Femur (tissue), 1 donor: ENCODE data around the gene CRIP2.

ENCODE experiments used
- DNase-seq: peaks from one replicate; pipeline ENCODE4 v3.0.0-alpha.2; 2017

The CRIP2 gene

DNA sequence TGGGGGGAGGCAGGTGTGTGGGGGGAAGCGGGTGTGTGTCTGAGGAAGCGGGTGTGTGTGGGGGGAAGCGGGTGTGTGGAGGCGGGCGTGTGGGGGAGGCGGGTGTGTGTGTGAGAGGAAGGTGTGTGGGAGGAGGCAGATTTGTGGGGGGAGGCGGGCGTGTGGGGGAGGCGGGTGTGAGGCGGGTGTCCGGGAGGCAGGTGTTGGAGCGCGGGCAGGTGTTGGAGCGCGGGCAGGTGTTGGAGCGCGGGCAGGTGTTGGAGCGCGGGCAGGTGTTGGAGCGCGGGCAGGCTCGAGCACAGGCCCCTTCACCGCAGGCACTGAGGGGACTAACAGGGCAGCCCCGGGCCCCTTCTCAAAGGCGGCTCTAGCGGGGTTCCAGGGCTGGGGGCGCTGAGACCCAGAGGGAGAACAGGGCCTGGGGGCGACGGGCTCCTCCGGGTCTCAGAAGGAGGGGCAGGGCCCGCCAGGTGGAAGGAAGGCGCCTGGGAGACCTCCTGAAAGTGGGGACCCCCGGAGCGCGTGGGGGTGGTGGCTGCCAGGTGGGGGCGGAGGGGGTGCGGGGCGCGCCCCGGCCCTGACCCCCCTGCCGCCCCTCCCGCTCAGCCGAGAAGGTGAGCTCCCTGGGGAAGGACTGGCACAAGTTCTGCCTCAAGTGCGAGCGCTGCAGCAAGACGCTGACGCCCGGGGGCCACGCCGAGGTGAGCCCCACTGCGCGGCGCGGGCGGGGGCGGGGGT is 3.2 kb downstream of the CRIP2 start:
- DNase-seq, result no peak

DNA sequence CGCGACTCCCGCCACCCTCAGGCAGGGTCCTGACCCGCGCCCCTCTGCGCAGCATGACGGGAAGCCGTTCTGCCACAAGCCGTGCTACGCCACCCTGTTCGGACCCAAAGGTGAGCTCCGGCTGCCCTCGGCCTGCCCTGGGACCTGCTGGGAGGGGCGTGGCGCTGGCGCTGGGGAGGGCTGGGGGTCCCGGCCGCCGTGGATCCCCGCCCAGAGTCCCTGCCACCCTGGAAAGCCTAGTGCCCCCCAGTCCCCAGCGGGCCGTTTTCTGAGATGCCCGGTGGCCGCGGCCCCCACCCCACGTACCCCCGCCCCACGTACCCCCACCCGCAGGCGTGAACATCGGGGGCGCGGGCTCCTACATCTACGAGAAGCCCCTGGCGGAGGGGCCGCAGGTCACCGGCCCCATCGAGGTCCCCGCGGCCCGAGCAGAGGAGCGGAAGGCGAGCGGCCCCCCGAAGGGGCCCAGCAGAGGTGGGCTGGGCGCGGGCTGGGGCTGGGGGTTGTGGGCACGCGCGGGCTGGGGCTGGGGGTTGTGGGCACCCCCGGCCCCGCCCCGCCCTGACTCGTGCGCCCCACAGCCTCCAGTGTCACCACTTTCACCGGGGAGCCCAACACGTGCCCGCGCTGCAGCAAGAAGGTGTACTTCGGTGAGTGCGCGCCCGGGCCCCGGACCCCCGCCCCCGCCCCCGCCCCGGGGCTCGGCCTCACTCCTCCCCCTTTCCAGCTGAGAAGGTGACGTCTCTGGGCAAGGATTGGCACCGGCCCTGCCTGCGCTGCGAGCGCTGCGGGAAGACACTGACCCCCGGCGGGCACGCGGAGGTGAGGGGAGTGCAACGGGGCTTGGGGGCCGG is 4.0 kb downstream of the CRIP2 start:
- no peak for DNase-seq

DNA sequence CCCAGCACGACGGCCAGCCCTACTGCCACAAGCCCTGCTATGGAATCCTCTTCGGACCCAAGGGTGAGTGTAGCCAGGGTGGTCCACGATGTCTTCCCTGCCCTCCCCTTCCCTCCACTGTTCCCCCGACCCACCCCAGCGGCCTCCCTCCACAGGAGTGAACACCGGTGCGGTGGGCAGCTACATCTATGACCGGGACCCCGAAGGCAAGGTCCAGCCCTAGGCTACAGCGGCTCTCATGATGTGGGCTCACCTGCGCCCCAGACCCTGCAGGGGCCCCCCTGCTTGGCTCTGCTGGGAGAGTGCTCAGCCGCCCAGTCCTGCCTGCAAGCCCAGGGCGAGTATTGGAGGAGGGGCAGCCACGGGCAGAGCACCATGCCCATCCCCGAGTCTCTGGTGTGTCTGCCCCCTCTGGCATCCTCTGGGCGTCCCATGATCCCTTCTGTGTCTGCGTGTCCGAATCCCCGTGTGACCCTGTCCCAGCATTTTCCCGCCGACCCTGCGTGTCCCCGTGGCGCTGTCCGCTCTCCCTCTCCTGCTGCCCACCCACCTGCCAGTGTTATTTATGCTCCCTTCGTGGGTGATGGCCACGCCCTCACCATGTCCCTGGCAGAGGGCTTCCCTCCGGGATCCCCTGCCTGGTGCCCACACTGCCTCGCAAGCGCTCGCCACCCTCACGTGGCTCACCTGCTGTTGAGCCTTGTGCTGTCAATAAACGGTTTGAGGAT is 5.0 kb downstream of the CRIP2 start:
- DNase-seq, result no peak

DNA sequence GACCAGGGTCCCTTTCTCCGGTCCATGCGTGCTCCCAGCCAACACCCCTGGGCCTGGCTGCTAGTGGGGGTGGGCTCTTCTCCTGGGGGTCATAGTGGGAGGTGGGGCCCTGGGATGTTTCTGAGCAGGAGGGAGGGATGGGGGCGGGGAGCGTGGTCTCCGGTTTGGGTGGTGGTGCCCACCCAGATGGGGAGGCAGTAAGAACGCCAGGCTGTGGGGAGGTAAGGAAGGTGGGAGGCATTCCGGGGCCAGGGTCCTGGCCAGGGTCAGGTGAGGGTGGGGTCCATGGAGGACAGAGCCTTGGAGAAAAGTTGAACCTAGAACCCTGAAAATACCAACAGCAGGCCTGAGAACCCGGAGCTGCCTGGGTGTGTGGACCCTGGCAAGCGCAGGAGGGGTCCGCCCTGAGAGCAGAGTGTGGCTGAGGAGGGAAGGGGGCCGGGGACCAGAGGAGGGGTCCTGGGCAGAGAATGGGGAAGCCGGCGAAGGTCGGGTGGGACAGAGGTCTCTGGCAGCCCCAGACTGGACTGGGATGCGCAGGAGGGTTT is 5.7 kb downstream of the CRIP2 start:
- no peak for DNase-seq

DNA sequence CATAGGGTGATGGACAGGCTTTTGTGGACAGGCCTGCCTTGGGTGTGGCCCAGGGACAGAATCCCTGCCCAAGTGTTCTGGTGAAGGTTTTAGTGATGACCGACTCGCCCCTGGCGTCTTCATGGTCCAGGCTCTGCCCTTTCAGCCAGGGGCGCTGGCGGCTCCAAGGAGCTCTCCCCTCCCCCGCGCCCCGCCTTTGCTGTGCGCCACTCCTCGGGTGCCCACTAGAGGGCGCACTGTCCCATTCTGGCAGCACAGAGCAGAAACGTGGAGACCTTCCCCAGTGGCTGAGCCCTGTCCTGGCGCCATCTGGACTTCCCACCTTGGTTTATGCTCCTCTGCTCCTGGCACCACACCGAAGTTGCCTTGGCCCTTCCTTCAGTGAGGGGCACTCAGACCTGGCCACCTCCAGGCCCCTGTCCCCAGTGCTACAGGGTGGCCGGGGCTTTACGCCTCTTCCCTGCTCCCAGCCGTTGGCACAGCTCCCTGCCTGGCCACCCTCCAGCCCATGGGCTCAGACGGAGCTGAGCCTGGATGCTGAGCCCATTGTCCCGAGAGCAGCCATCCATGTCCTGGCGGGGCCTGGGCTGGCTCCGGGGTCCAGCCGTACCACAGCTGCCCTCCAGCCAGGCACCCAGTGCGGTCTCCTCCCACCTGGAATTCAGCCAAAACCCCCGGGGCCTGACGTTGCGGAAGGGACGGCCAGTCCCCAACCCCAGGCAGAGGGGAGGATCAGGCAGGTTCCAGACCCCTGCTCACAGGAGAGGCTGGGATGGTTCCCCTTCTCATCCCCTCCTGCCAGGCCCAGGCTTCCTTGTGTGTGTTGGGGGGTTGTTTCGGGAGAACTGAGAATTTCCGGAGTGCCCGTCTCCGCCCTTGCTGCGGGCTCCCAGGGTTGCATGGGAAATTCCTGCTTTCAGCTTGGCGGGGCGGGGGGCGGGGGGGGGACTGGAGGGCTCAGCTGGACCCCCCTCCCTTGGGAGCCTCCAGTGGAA is 6.5 kb downstream of the CRIP2 start:
- DNase-seq, result peak; percentile 96

DNA sequence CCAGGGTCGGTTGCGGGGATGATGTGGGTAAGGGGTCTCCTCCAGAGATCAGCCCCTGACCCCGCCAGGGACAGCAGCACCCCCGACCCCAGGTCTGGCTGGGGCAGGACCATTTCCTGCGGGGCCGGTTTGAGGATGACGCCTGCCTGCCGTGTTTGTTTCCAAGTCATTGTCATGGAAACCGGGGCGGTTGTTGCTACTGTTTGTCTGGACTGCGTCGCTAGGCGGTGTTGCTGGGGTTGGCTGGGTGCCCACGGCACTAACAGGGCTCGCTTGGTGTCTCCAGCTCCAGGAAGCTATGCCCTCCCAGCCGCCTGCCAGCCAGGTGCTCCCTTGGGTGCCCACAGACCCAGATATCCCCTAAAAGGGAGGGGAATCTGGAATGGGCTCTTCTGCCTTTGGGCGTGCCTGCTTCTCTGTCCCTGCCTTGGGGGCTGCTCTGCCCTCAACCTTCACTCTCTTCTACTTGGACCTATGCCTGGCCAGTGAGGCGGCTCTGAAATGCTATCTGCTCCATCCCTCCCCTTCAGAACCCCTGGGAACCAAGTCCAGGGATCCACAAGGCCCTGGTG is 7.4 kb downstream of the CRIP2 start:
- peak; percentile 97 for DNase-seq

DNA sequence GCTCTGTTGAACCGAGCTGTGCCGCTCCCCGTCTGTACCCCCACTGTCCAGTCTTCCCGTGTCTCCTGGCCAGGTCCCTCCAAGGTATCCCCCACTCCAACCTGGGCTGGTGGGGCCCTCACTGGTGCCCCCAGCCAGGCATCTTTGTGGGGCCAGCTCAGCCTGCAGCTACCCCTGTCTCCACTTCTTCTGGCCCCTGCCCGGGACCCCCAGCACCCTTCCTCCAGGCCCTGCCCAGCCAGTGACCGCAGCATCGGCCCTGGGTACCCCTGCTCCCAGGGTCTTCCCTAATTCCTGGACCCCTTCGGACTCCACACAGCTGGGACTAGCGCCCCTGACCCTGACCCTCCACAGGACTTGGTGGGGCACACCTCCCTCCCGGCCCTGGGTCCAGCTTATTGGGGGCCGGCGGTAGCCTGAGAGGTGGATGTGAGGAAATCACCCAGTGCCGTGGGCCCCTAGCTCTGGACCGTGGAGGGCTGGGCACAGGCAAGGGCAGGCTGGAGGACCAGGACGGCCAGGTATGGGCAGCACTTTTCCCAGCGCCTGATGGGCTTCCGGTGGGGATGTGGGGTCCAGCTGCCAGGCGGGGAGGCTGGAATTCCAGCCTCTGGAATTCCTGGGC is 8.0 kb downstream of the CRIP2 start:
- DNase-seq, result no peak

DNA sequence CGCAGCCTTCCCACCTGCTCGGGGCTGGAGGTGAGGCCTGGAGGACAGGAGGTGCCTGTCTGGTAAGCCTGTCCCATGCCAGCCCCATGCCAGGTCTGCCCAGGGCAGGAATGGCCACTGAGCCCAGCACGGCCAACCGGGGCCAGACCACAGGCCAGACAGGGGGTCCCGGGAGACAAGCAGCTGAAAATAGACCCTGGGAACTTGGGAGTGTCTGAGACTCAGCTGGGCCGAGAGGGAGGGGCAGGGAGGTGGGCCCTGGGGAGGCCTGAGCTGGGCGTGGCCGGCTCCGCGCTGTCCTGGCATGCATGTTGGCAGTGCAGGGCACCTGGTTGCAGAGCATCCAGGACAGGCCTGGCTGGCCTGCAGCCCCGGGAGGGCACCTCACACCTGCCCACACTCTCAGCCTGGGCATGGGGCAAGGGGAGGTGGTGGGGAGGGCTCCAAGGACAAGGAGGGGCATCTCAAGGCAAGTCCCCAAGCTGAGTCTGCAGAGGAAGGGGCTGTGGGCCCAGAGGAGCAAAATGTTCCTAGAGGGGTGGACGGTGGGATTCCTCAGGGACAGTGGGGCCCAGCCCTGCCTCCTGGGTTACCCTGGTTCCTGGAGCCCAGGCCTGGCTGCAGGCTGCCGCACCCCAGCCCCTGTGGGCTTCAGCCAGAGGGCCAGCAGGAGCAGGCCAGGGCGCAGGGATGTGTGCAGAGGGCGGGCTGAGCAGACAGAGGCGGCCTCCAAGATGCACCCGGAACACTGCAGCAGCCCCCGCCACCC is 8.9 kb downstream of the CRIP2 start:
- peak; percentile 46 for DNase-seq

DNA sequence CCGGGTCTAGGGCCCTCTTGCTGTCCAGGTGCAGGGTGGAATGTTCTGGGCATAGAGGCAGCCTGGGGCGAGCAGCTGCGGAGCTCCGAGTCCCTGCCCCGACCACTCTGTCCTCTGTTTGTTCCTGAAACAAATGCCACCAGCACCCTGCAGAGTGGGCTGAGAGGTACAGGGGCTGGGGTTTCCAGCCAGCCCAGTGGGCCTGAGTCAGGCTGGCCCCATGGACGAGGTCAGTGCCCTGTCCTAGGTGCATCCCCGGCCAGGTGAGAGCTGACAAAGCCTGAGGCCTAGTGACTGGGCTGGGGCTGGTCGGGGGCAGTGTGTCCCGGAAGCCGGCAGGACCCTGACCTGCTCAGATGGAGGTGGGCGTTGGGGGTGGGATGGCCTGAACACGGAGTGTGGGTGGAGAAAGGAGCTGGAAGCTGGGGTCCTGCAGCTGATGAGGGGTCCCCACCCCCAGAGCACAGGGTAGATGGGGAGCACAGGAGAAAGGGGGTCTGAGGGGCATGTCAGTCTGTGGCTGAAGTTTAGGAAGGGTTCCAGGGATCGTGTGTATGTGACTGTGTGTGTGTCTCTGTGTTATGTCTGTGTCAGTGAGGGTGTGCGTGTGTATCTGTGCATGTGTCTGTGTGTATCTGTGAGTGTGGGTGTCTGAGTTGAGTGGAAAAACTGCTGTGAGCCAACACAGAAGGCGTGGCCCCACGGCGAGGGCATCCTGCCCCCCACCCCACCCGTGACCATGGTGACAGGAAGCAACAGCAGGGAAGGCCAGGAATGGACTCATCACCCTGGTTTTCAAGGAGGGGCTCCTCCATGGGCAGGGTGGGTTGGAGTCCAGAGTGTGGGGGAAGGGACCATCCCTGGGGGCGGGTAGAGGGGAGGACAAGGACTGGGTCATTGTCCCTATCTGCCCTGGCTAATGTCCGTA is 9.7 kb downstream of the CRIP2 start:
- DNase-seq, result peak; percentile 79

DNA sequence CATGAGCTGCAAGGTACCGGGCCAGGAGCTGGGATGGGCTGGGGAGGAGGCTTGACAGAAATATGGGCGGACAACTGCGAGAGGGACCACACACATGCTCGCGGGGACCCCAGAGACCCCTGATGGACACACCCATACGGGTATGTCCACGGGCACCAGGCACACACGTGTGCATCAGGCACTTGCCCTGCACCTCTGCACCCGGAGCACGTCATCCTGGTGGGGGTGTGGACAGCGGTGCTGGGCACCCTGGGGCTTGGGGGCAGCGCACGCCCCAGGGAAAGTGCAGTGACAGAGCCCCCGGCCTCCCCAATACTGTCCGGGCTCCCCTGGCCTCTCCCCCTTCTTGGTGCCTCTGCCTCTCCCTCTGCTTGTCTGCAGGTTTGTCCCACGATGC is 10.4 kb downstream of the CRIP2 start:
- DNase-seq, result no peak

DNA sequence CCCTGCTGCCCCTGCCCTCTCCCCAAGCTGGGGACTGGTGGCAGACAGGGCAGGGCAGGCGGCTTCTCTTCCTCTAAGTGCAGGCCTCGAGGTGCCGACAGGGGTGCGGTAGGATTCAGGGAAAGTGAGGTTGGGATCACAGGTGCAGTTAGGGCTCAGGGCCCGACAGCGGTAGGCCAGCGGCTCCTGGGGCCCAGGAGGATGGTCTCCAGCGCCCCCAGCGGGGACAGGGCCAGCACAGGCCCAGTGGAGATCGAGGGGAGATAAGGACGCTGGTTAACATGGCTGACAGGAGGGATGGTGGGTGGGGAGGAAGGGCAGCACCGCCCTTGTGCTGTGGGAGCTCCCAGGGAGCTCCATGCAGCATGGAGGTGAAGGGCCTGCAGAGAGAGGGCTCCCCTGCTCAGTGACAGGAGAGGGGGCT is 11.1 kb downstream of the CRIP2 start:
- DNase-seq, result no peak

DNA sequence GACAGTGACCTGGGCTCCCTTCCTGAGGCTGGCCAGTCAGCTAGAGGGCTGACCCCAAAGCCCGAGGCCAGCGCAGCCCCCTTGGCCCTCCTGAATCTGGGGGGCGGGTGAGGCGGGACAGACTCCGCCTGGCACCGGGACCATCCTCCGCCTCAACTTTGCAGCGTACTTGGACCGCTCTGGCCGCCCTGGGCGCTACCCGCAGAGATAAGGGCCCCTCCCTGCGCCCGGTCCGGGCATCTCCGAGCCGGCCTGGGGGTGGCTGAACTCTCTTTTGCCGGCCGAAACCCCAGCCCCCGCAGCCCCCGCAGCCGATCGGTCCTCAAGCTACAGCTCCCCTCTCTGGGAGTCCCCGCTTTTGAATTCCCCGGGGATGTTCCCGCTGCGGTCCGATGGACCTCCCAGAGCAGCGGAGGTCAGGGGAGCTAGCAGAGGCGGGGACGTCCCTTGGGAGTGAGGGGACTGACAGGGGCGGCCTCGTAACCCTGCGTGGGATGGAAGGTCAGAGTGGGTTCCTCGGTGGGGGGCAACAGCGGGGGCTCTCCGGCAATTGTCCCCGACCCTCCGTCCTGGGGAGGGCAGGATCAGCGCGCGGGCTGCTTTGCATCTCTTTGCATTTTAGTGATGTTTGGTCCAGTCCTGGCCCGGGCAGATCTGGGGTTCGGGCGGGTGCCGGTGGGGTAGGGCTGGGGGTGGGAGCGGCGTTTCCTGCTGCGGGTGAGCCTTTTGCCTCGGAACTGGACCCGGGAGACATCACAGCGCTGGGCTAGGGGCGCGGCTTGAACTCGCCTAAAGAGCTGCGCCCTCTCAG is 11.7 kb downstream of the CRIP2 start, which contains the start of gene CRIP1:
CRIP1 (plus strand) TSS at position 724 of the 811 bp plus-strand sequence. CDS start 374 bp downstream, outside the sequence.
- peak; percentile 44 for DNase-seq

DNA sequence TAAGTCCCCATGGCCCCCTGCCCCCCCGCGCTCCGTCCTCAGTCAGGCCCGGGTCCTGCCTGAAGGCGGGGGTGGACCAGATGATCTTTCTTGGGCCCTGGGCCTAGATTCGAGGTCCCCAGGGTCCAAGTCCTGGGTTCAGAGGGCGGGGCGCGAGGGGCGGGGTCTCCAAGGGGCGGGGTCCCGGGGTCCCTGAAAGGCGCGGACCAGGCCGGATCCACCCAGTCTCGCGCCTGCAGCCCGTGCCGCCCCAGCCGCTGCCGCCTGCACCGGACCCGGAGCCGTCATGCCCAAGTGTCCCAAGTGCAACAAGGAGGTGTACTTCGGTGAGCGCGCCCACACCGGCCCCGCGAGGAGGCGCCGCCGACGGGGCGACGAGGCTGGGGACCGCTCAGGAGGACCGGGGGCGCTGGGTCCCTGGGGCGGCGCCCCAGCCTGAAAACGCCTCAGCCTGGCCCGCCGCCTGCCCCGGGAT is 12.4 kb downstream of the CRIP2 start:
- peak; percentile 75 for DNase-seq

DNA sequence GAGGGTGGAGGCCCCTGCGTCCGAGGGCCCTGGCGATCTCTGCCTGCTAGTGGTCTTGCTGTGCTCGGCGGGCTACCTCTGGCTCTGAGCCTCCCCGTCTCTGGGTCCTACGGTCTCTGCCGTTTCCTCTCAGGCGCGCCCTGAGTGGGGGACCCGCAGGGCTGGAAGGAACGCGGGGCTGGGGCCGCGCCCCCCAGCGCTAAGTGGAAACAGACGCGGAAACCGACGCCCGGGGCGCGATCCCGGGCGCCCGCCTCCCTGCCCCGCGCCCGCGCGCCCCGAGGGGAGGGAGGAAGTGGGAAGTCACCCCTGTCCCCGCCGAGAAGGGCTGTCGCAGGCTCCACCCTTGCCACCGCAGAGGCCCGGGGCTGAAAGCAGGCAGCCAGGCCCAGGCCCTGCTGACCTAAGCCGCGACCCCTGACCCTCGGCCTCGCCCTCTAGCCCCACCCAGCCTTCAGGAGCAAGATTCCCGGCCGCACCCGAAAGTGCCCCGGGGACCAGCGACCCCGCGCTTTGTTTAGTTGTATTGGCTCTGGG is 12.9 kb downstream of the CRIP2 start:
- peak; percentile 67 for DNase-seq

DNA sequence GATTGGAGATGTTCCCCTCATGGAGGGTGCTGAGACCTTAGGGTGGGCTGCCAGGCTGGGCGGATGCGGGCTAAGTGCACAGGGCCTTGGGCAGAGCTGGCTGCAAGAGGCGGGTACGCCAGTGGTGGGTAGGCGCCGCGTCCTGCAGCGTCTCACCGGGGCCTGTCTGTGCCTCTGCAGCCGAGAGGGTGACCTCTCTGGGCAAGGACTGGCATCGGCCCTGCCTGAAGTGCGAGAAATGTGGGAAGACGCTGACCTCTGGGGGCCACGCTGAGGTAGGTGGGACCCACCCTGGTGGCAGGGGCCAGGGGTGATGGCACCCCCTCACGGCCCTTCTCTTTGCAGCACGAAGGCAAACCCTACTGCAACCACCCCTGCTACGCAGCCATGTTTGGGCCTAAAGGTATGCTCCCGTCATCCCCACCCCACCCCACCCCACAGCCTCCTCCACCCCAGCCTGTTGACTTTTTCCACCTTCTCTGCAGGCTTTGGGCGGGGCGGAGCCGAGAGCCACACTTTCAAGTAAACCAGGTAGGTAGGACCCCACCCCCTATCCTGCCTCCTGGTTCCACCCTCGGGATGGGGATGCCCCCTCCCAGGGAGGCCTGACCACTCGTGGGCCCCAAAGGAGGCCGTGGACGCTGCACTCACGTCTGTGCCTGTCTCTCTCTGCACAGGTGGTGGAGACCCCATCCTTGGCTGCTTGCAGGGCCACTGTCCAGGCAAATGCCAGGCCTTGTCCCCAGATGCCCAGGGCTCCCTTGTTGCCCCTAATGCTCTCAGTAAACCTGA is 13.6 kb downstream of the CRIP2 start:
- DNase-seq, result peak; percentile 52

DNA sequence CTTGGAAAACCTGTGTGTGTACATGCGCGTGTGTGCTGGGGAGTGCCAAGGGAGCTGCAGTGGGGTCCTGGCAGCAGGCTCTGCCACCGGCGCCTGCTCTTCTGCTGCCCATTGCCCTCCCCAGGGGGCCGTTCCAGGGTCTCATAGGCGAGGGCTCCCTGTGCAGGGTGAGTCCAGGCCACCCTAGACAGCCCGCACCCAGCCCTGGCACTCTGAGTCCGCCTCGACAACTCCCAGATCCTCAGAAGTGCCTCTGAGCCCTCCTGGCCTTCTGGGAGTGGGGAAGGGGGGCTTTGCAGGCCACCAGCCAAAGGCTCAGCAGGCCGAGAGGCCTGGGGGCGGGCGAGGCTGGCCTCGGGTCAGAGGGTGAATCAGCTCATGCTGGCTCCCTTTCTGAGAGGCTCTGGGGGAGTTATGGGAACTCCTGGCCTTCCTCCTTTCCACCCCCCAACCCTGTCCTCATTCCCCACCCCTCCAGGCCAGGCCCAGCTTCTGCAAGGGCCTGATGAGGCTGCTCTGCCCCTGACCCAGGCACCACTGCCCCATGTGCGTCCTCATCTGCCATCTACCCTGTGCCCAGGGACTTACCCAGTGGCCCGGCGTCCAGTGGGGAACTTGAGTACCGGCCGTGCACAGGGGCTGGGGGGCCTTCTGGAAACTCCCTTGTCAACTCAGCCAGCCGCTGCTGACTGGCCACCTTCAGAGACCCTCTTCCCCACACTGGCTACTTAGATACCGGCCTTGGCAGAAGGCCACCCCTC is 14.3 kb downstream of the CRIP2 start:
- DNase-seq, result peak; percentile 66
